SU-DHL-6 (cell line): ENCODE results near the gene PDE3A.

Experiments
- EZH2phosphoT487 ChIP-seq: fragments of 200-600 bp; sonication (generic), shearing (Covaris generic); conservative IDR thresholded peaks from 2 replicates; pipeline ENCODE4 v1.6.1; 2018; ENCODE audit warnings: mild to moderate bottlenecking, antibody characterized with exemption, low read length, moderate library complexity, mixed read lengths
- TF ChIP-seq, protein P1 (sequence below): fragments of 200-600 bp; sonication (generic); IDR thresholded peaks from one replicate; pipeline ENCODE4 v1.5.1; 2017; ENCODE audit warnings: antibody characterized with exemption, mild to moderate bottlenecking, low read length, moderate library complexity; ENCODE audit not compliant: insufficient read depth, poor library complexity, severe bottlenecking

DNA sequence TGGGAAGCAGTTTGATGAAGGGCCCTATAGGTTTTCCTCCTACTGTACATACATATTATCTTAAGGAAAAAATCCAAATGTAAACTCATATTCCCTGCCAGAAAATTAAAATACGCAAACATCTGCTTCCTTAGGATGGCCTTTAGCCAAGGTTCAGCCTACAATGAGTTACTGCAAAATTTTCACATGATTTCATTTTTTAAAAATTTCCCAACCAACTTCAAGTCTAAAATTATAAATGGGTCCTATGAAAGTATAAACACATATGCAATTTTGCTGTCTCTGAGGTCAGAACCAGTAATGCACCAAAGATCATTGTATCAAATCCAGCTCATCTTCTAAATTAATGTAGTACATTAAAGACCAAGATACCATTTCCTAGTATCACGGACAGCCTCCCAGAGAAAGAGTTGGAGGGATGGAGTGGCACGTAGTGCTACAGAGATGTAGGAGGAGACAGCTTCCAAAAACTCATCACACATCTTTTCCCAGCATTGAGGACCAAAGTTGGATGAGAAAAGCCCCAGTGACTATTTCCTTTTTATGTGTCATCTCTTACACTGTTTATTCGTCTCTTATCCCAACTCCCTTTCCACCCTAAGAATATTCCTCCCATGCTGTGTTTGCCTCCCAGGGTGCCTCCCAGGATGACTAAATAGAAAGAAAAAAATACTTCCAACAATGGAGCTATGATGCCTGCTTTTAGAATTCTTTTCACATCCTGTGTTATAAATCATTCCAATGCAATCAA is 234.5 kb downstream of the PDE3A start:
- TF ChIP-seq, protein P1, sequence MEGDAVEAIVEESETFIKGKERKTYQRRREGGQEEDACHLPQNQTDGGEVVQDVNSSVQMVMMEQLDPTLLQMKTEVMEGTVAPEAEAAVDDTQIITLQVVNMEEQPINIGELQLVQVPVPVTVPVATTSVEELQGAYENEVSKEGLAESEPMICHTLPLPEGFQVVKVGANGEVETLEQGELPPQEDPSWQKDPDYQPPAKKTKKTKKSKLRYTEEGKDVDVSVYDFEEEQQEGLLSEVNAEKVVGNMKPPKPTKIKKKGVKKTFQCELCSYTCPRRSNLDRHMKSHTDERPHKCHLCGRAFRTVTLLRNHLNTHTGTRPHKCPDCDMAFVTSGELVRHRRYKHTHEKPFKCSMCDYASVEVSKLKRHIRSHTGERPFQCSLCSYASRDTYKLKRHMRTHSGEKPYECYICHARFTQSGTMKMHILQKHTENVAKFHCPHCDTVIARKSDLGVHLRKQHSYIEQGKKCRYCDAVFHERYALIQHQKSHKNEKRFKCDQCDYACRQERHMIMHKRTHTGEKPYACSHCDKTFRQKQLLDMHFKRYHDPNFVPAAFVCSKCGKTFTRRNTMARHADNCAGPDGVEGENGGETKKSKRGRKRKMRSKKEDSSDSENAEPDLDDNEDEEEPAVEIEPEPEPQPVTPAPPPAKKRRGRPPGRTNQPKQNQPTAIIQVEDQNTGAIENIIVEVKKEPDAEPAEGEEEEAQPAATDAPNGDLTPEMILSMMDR, result no peak
- TF ChIP-seq EZH2phosphoT487, result no peak
